HAP-1 (cell line): ENCODE results near the gene DMAP1.

Experiments used
- DNase-seq, 2 experiments: peaks; one replicate each; pipeline ENCODE4 v3.0.0-alpha.2; 2016 to 2020; ENCODE audit warnings: low spot score in 2 of 2
- H3K27me3 ChIP-seq: fragments of 250-450 bp; sonication (Bioruptor Pico); 2 replicates; pipeline ENCODE4 v1.5.1; 2020; ENCODE audit warnings: low read depth, mild to moderate bottlenecking, moderate library complexity
- H3K36me3 ChIP-seq: fragments of 250-450 bp; sonication (Bioruptor Pico); replicated peaks from 2 replicates; pipeline ENCODE4 v1.5.1; 2020; ENCODE audit warnings: mild to moderate bottlenecking
- H3K4me1 ChIP-seq: fragments of 250-450 bp; sonication (Bioruptor Pico); 2 replicates; pipeline ENCODE4 v1.5.1; 2020; ENCODE audit warnings: mild to moderate bottlenecking
- H3K4me3 ChIP-seq: fragments of 250-450 bp; sonication (Bioruptor Pico); 2 replicates; pipeline ENCODE4 v1.5.1; 2020; ENCODE audit warnings: mild to moderate bottlenecking, moderate library complexity
- H3K9me3 ChIP-seq: fragments of 250-450 bp; sonication (Bioruptor Pico); 2 replicates; pipeline ENCODE4 v1.5.1; 2020; ENCODE audit warnings: mild to moderate bottlenecking, moderate library complexity
- in situ Hi-C: fragments of 300-500 bp; cut with MboI; formaldehyde crosslinking; loops from 3 replicates; pipeline ENCODE4 v1.14.3; 2020; ENCODE audit warnings: low sequenced_read_pairs, inconsistent platforms, mixed read lengths

DMAP1 gene

GRCh38 chr1:44266400-44267344 is 53.4 kb downstream of the DMAP1 start:
- H3K9me3 ChIP-seq: no peaks in the 10 kb centered on the region
- in situ Hi-C loops: no loop called here
- no peaks in the 10 kb centered on the region for H3K36me3 ChIP-seq
- H3K4me3 ChIP-seq: no peak overlapping the region
- H3K4me1 ChIP-seq: peaks cover 6% of the 10 kb centered on the region
- DNase-seq: no peak
- H3K27me3 ChIP-seq: no peaks in the 10 kb centered on the region

GRCh38 chr1:44267438-44267837 is 54.2 kb downstream of the DMAP1 start:
- Histone ChIP-seq H3K4me3 (no peak overlapping the region), H3K36me3 (no peaks in the 10 kb centered on the region), H3K4me1 (no peaks in the 10 kb centered on the region), H3K9me3 (no peaks in the 10 kb centered on the region), H3K27me3 (no peaks in the 10 kb centered on the region)
- no peak for DNase-seq
- in situ Hi-C loops: no loop called here

GRCh38 chr1:44268054-44268453 is 54.8 kb downstream of the DMAP1 start:
- no peak overlapping the region for H3K4me3 ChIP-seq
- no peaks in the 10 kb centered on the region for H3K9me3 ChIP-seq
- H3K36me3 ChIP-seq: no peaks in the 10 kb centered on the region
- no peaks in the 10 kb centered on the region for H3K27me3 ChIP-seq
- no peaks in the 10 kb centered on the region for H3K4me1 ChIP-seq
- DNase-seq: no peak
- in situ Hi-C loops: no loop called here
